ENCODE measurements around the gene DOP1A.
"Not testable (repeated sequence)": the region's sequence is repeated elsewhere in the genome, so short reads cannot be mapped to it uniquely, and the experiment has no call there.

Gene DOP1A

DNA sequence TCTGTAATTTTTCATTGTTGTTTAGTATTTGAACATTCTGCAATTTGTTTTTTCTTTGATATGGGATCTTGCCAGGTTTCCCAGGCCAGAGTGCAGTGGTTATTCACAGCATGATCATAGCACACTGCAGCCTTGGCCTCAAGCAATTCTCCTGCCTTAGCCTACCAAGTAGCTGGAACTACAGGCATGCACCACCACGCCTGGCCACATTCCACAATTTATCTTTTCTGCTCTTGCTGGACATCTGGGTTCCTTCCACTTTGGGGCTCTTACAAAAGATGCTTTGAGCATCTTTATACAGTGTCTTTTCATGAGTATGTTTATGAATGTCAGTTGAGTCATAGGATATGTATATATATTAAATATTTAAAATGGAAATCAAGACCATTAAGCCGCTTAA lies 83.6 kb downstream of the DOP1A start:
- no peak for DNase-seq (ENCODE audit: low read depth in 2 of 2)

DNA sequence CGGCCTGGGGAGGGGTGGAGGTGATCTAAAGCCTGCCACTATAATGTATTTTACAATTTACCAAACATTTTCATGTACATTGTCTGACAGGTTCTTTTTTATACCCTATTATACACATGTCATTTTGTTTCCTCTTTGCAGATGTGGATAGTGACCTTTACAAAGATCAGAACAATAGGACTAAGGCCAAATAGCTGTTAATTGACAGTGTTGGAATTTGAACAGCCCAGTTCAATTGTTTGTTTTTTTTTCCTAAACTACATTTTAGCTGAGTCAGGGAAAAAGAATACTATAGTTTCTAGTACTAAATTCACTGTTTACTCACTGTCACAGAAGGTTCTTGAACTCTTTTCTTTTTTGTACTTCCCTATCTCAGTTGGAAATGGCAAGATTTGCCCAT lies 85.4 kb downstream of the DOP1A start:
- no peak for DNase-seq (ENCODE audit: low read depth in 2 of 2)

DNA sequence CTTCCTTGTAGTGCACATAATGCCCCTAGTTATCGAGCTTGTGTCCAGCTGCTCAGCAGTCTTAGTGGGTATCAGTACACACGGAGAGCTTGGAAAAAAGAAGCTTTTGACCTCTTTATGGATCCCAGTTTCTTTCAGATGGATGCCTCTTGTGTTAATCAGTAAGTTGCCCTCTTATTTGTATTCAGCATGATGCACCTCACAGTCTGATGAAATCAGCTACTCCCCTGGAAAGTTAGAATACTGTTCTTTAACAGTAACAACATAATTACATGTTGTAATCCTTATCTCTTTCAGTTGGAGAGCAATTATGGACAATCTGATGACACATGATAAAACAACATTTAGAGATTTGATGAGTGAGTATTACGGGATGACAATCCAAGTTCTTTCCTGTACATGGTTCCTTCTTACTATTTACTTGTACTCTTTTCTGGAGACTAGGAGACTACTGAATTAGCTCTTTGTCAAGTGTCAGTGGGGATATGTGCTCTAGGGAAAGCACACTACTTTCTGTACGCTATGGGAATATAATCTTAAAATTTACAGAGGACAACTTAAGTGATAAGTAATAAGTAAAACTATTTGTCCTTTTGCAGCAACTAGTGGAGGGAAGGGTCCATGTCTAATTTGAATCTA lies 86.5 kb downstream of the DOP1A start:
- DNase-seq (ENCODE audit: low read depth in 2 of 2), result no peak

DNA sequence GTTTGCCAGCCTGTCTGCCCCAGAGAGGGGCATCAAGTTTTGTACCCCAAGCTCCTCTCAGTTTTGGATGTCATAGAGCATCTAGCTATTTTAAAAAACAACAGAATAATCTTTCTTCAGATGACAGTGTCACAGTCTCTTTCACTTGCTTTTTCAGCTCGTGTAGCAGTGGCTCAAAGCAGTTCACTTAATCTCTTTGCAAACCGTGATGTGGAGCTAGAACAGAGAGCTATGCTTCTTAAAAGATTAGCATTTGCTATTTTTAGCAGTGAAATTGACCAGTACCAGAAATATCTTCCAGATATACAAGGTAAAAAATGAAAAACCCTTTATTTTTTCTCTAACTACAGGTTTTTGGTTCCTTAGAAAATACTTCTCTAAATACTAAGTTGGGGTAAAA lies 88.3 kb downstream of the DOP1A start:
- DNase-seq (ENCODE audit: low read depth in 2 of 2), result no peak

DNA sequence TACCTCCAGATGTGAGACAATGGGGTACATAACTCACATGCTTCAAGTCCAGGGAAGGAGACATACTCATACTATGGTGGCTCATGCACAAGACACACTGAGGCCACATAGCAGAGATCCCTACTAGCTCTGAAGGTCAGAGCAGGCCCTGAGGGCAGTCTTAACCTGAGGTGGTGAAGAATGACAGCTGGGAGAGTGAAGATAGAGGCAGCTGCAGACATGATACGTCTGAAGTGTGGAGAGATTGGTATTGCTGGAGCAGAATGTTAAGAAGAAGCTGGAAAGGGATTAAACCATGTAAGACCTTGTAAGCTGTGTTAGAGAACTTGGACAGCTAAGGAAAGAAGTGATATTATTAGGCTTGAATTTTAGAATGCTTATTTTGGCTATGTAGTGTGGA lies 92.7 kb downstream of the DOP1A start:
- DNase-seq (ENCODE audit: low read depth in 2 of 2), result no peak

DNA sequence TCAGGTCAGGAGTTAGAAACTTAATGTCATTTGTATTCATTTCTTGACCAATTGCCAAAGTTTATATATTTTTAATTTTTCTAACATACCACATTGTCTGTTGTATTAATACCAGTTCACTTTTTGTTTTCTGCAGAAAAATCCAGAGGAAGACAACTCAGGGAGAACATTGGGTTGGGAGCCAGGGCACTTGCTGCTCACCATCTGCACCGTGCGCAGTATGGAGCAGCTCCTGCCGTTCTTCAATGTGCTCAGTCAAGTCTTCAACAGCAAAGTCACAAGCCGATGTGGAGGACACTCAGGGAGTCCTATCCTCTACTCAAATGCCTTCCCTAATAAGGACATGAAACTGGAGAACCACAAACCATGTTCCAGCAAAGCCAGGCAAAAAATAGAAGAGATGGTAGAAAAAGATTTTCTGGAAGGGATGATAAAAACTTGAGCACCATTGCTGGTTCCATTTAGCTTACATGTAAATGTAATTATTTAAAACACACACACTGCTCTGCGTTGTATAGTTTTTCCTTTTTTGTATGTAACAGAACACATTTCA lies 100.3 kb downstream of the DOP1A start:
- no peak for DNase-seq (ENCODE audit: low read depth in 2 of 2)

DNA sequence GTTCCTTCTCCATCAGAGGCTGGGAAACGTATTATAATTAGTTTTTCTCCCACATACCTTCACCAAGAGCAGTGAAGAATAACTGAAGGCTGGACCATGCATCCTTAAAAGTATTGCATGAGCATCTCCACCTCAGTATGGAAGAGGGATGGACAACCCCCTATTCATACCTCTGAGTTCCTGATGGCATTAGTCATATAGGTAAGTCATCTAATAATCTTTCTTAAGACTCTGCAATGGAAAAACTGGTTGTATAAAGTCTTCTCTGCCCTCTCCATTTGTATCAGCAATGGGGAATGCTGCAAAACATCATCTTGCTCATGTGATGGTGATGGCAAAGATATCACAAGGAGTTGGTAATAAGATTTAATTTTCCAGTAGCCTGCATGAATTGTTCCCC lies 101.1 kb downstream of the DOP1A start:
- no peak for DNase-seq (ENCODE audit: low read depth in 2 of 2)

DNA sequence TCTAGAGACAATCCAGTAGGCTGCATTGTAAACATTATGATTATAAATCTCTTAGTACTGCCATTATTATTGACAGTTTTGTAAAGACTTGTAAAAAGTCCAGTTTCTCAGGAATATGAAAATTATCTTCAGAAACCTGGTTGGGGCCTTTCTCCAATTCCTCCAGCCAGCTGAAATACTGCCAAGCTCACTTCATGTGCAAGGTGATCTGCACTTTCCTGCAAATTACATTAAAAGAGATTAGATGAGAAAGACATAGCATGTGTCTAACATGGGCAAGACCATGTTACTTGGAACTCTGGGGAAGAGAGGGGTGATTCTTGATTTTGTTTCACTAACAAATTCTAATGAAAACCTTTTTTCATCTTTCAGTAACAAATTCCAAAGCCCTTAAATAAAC lies 101.6 kb downstream of the DOP1A start:
- DNase-seq (ENCODE audit: low read depth in 2 of 2), result no peak

DNA sequence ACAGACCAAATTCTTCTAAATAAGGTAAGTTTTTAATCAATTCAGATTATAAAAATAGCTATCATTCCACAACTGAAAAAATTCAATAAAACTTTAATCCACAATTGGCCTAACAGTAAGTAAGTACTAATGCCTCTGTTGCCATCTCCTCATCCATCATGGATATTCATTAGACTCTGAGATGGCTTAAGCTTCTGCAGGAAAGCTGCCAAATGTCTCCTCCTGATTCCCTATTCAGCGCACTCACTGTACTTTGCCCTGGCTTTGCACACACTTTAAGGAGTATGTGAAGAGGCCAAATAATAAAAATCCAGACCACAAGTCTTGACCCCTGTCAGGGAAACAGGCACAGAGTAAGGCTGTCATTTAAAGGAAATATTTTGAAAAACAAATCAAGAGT lies 102.0 kb downstream of the DOP1A start:
- DNase-seq (ENCODE audit: low read depth in 2 of 2), result no peak

DNA sequence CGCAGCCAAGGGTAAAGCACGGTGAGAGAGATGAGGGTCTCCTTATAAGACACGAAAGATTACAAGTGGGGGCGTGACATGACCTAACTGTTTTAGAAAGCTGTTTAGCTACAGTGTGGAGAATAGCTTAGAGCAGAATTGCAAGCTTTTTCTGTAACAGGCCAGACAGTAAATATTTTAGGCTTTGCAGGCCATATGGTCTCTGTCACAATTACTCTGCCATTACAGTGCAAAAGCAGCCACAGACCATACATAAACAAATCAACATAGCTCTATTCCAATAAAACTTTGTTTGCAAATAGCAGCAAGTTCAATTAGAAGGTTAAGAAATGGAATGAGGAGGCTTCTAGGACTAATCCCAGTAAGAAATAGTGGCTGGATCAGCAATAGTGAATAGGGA lies 108.8 kb downstream of the DOP1A start:
- DNase-seq (ENCODE audit: low read depth in 2 of 2), result no peak

DNA sequence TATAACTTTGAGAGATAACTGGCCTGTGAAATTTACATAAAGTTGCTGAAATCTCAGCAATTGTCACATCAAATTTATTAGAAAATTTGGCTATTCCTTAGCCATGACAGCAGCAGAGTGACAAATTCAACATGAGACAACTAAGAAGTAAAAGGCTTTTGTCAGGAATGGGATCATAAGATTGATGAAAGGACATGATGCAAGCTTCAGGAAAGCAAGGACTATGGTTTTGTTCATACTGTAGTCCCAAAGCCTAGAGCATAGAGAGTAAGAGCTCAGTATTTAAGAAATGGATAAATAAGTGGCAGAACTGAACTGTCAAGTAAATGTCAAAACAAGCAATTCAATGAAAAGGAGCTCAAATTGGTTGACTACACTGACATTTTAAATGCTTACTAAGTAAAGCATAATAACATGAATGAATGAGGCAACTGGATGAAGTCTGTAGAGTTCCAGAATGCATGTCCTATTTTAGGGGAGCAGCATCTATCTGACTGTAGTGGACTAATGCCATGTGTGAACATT lies 113.0 kb downstream of the DOP1A start:
- no peak for DNase-seq (ENCODE audit: low read depth in 2 of 2)

DNA sequence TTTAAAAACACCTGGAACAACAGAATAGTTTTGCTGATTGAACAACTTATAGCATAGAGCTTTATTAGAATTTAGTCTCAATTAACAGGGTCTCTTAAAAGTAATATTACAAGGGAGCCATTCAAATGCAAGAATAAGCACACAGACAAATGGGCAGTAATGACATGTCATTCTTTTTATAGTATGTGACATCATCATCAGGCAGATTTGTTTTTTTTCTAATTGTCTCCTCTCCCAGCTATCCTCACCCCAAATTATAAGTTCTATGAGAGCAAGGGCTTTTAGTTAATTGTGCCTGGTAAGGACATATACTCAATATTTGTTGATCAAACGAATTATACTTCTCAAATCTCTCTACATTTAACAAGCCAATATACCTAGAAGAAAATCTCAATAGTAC lies 114.6 kb downstream of the DOP1A start:
- DNase-seq (ENCODE audit: low read depth in 2 of 2), result no peak

DNA sequence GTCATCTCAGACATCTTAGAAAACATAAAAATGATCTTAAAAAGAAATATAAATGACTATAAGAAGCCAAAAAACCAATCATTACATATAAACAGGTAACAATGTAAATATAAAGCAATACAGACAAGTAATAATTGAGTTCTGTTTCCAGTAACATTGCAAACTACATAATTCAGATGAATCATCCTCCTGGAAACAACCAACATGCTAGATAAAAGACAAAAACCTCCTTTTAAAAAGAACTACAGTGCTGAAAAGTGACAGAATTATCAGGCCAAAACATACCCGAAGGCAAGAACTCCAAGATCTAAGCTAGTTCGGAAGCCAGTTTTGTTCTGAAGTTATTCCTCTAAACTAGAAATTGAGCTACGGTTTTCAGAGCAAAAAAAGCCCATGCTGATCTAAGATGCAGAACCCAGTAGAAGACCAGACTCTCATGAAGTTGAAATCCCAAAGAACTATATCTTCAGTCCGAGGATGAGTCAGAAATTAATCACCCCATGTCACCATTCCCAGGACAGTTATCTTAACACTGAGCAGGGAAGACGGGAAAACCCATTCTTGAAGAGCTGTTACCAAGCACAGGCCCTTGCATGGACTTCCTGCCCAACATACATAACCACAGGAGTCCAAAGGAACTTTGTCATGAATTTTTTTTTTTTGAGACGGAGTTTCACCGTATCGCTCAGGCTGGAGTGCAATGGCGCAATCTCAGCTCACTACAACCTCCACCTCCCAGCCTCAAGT lies 115.8 kb downstream of the DOP1A start:
- no peak for DNase-seq (ENCODE audit: low read depth in 2 of 2)

DNA sequence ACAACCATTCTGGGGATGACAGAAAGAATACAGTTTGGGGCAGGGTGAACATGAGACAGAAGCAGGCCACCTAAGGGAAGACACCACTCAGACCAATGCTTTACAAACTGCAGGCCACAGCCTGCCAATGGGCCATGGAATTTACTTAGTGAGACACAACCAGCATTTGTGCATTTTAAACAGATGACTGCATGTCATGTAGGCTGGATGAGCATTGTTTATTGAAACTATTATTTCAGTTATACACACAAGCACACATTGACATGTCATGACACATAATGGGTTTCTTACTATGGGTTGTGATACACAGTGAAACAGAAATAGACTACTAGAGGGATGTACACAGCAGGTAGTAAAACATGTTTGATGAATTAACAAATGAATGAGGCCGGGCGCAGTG lies 117.6 kb downstream of the DOP1A start:
- DNase-seq (ENCODE audit: low read depth in 2 of 2), result no peak

DNA sequence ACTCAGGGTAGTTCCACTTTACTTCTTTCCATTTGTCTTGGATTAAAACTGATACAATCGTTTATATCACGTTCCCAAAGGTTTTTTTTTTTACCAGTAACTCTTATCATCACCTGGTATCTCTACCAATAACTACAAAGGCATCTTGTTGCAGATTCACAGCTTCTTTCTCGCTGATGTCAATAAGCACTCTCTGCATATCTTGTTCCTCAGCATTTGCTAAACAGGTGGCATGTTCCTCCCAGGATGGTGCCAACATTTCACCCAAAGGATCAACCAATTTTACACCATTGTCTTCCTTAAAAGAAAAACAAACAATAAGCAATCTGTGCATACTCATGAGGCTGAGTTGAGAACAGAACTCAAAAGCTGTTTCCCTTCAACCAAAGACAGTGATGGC lies 121.0 kb downstream of the DOP1A start:
- DNase-seq (ENCODE audit: low read depth in 2 of 2), result no peak

DNA sequence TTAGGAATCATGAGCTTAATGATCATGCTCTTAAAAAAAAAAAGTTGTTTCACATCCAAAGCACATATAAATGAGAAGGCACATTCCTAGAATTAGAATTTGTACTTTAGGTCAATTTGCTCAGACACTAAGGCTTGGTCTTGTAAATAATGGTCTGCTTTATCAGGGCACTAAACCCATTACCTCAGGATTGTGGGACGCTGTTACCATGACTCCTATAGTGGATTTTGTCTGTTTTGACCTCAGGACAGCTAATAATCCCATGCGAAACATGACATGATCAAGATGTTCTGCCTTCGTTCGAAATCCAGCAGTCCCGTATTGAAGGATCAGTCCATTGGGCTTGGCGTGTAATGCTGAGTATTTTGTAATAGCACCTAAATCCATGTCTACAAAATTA lies 123.2 kb downstream of the DOP1A start:
- no peak for DNase-seq (ENCODE audit: low read depth in 2 of 2)

DNA sequence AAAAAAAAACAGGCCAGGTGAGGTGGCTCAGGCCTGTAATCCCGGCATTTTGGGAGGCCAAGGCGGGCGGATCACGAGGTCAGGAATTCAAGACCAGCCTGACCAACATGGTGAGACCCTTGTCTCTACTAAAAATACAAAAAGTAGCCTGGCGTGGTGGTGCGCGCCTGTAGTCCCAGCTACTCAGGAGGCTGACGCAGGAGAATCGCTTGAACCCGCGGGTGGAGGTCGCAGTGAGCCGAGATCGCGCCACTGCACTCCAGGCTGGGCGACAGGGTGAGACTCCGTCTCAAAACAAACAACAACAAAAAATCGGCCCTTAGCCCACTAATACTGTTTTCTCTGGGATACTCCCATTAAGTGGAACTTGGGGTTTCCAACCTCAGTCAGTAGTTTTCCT lies 124.5 kb downstream of the DOP1A start:
- not testable (repeated sequence) for DNase-seq (ENCODE audit: low read depth in 2 of 2)

DNA sequence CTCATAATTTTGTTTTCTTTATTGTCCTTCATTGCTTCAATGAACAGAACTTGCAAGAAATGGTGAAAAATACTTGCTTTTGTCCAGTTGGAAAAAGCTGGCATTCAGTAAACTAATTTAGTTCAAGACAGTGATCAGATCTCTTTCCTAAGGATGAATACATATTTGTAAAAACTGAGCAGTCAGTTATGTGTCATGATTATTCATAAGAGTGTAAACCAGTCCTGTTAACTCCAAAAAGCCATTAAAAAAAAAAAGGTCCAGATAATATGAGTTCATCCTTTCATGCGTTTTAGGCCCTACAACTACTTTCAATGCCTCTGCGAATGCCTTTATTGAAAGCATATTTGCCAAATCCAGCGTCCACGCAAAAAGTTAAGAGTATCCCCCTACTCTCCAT lies 125.0 kb downstream of the DOP1A start:
- no peak for DNase-seq (ENCODE audit: low read depth in 2 of 2)

DNA sequence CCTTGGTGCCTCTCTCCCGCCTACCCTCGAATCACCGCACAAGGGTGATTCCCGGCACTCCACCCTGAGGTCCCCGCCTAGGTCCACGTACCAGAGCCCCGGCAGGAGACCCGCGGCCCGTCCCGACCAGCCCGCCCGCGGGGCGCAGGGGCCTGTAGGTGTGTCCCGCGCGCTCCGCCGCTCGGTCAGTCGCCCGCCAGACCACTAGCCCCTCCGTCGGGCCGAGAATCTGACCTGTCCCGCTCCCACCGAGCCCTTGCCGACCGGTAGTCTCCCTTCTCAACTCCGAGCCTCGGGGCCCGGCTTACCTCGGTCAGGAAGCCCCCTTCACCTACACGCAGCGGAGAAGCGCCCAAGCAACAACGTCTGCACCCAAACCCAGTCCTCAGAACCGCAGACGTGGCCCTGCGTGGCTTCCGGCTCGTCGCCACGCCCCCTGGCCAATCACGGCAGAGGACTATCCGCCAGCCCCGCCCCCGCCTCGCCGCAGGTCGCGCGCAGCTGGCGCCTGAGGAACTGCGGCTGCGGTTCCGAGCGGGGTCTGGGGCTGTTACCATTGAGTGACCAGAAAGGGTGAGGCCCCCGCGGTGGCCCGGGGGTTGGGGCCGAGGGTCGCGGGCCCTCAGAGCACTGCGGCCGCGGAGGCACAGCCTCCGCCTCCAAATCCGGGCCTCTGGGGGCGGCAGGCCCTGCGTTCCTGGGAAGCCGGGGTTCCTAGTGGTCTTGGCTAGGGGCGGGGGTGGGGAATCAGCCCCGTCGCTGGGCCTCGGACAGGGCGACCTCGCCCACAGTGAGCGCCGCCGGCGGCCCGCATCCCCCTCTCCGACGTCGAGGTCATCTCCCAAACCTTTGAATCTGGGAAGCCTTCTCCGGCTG lies 125.6 kb downstream of the DOP1A start, which contains the start of the genes PGM3 and RWDD2A:
Gene PGM3 (minus strand): TSS at position 395 of the 876 bp plus-strand sequence. CDS start 2,253 bp downstream, outside the sequence.
Gene RWDD2A (plus strand): TSS at position 487 of the 876 bp plus-strand sequence. CDS start 1,095 bp downstream, outside the sequence.
- peak; percentile 67 to 79 for DNase-seq (ENCODE audit: low read depth in 2 of 2)

DNA sequence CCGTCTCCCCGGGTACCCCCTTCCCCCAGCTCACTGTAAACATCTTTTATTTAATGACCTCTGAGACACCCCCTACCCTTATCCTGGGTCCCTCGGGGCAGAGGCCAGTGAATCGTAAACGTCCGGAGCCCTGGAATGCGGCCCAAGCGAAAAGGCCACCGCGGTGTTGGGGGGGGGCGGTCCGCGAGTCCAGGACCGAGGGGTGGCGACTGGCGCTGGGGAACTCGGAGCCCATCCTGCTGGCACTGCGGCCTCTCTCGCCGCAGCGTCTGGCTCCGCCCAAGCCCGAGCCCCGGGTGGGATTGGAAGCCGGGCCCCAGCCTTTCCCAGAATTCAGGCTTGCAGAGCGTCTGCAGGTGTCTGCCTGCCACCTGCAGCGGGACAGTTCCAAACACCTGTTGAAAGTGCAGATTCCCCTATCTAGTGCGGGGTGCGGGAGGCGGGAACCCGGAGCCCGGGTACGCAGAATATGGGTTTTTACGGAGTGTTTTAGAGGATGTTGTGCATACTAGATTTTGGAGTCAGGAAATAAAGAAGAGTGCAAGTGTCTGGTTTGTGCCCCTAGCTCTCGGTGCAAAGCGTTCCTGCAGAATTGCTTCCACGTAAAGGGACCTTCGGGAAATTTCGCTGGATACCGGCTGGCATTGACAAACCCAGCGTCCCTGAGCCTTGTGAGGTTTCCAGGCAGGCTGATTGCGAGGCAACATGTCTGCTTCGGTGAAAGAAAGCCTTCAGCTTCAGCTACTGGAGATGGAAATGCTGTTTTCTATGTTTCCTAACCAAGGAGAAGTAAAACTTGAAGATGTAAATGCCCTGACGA lies 126.5 kb downstream of the DOP1A start:
- no peak for DNase-seq (ENCODE audit: low read depth in 2 of 2)
